Retinal pigment epithelial cell (primary cell): ENCODE results near the gene EHBP1.

ENCODE experiments used
- DNase-seq: peaks from one replicate; pipeline ENCODE4 v3.0.0-alpha.2; 2010; ENCODE audit warnings: low read depth
- H3K4me3 ChIP-seq: 2 replicates; pipeline ENCODE4 v1.5.1; 2011; ENCODE audit warnings: mild to moderate bottlenecking, low read length, control low read depth, moderate library complexity
- TF ChIP-seq, protein P1 (sequence below): conservative IDR thresholded peaks from 2 replicates; pipeline ENCODE4 v1.5.1; 2011; ENCODE audit warnings: low read depth, low read length, control low read depth, inconsistent platforms

The EHBP1 gene

DNA sequence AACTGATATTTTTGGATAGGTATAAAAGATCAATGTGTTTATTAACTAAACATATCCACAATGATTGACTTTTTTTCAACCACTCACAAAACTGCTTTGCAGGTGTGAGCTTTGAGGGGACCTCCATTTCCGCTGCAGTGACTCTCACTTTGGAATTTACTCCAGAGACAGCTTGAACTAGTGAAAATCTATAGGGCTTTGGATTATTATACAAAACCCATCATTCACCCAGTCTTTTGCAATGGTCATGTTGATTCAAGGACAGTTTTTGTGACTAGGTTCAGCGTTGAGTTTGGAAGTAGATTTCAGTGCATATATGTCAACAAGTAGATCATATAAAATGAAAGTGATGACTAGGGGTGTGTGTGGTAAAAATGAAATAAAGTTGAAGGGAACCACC lies 87.7 kb downstream of the EHBP1 start:
- DNase-seq, result no peak
- H3K4me3 ChIP-seq, result no peak overlapping the region
- TF ChIP-seq, protein P1, sequence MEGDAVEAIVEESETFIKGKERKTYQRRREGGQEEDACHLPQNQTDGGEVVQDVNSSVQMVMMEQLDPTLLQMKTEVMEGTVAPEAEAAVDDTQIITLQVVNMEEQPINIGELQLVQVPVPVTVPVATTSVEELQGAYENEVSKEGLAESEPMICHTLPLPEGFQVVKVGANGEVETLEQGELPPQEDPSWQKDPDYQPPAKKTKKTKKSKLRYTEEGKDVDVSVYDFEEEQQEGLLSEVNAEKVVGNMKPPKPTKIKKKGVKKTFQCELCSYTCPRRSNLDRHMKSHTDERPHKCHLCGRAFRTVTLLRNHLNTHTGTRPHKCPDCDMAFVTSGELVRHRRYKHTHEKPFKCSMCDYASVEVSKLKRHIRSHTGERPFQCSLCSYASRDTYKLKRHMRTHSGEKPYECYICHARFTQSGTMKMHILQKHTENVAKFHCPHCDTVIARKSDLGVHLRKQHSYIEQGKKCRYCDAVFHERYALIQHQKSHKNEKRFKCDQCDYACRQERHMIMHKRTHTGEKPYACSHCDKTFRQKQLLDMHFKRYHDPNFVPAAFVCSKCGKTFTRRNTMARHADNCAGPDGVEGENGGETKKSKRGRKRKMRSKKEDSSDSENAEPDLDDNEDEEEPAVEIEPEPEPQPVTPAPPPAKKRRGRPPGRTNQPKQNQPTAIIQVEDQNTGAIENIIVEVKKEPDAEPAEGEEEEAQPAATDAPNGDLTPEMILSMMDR, result no peak

DNA sequence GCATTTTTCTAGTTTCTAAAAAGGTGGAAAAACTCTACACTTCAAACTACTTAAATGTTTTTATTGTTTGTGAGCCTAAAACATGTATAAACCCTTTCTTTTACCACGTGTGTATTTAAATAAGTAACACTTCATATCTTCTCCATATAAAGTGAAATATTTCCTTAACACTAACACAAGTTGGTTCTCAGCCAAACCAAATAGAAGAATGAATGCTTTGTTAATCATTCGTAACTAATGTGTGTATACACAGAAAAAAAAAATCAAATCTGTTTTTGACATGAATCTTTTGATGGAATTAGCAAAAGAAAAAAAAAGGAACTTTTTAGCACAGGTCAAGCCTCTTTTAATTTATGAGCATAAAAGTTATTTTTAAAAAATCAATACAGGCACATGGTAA lies 89.3 kb downstream of the EHBP1 start:
- DNase-seq, result peak; percentile 50
- TF ChIP-seq, protein P1, result no peak
- no peak overlapping the region for H3K4me3 ChIP-seq

DNA sequence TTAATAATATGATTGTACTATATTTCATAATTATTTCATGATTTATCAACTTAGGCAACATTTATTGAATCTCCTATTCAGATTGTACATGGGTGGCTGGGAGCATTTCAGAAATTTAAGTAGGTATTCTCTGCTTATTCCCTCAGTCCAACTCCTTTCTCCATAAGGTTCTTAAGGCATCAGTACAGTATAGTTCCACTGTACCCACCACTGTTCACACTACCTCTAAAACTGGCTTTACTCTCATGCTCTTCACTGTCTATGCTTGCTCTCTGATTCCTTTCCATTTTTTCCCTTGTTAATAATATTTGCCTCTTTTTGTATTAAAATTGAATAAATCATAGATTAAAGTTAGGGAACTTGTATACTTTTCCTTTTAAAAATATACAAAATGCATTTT lies 89.8 kb downstream of the EHBP1 start:
- no peak overlapping the region for H3K4me3 ChIP-seq
- no peak for DNase-seq
- TF ChIP-seq, protein P1, result no peak

DNA sequence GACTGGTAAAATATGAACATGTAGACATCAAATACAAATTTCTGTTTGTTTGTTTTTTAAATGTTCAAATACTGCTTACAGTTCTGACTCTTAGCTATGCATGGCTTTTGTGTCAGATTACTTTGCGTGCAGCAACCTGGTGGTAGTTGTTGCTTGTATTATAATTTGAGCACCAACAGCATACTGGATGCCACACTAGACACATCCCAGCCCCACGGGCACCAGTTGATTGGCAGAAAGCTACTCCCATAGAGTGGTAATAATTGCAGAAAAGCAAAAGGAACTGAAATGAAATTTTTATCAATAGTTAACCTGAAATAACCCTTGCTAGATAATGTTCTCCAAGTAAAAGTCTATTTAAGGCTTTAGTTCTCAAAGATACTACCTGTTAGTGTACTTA lies 91.6 kb downstream of the EHBP1 start:
- no peak overlapping the region for H3K4me3 ChIP-seq
- DNase-seq, result no peak
- TF ChIP-seq, protein P1, result no peak

DNA sequence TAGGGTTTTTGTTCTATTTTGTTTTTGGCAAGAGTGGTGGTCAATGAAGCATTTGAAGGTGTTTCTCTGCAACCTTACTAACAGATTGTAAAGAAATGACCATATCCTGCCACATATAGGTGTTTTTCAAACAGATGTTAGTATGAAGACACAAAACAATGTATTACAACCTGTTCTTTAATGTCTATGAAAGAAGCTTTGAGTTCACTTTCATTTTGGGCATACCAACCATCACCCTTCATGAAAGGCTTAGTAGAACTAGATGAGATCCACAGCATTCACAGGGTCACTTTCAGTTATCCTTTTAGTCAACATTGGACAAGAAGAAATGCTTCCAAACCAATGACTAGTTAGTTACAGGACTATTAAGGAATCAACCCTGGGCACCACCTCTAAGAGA lies 95.1 kb downstream of the EHBP1 start:
- no peak for DNase-seq
- no peak overlapping the region for H3K4me3 ChIP-seq
- TF ChIP-seq, protein P1, result no peak

DNA sequence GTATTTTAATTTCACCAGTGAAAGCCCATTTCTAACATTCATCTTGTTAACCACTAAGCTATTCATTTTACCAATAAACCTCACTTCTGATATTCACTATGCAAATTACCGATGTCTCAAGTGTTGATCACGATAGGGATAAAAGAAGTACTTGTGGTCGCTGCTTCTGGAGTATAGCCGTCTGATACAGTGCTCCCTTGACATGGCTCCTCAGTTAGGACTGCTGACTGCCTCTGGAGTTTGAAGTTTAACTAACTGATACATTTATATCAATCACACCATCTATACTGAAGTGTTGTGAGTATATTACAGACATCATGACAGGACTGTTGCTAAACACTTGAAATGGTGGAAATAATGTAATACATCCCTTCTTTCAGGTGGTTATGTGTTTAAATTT lies 95.6 kb downstream of the EHBP1 start:
- TF ChIP-seq, protein P1, result no peak
- H3K4me3 ChIP-seq, result no peak overlapping the region
- no peak for DNase-seq

DNA sequence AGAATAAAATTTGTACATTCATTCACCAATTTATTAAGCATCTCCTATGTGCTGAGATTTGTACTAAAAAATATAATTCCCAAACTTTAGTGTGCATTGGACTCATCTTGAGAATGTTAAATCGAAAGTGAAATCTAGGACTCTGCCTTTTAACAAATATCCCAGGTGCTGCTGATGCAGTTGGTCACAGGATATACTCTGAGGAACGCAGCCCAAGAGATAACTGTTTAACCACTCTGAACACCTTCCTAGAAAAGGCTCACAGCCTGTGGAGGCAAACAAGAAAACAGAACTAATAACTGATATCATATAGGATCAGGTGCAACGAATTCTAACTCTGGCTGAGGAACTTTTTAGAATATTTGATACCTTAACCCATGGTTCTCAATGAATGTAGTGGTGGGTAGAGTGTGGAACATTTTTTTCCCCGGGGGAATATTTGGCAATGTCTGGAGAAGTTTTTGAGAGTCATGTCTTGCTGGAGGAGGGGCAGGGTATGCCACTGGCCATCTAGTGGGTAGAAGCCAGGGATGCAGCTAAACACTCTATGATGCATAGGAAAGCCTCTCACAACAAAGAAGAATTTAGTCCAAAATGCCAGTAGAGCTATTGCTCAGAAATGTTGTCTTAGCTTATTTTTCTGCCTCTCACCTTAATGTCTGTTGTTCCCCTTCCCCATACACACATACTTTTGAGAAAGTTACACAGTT lies 96.5 kb downstream of the EHBP1 start:
- TF ChIP-seq, protein P1, result peak; percentile 13
- DNase-seq, result no peak
- no peak overlapping the region for H3K4me3 ChIP-seq
